Stimulated activated CD4-positive, alpha-beta T cell treated with anti-CD3 and anti-CD28 coated beads, Interleukin-12 subunit alpha, Interleukin-12 subunit beta, amount 100 ng/mL, for 48 hours (primary cell): ENCODE measurements around the gene ANXA6.

Experiments
- DNase-seq, 3 donors: peaks; one replicate each; pipeline ENCODE4 v3.0.0-alpha.2; 2020; ENCODE audit warnings: low read depth in 2 of 3, low spot score in 1 of 3

ANXA6 gene

GRCh38 chr5:151130922-151131891 lies 26.4 kb downstream of the ANXA6 start:
- DNase-seq = no peak

- DNase-seq = no peak
These were observed 27.2 kb downstream of the ANXA6 start for GRCh38 chr5:151130235-151130921.

- DNase-seq = no peak
These were observed 28.8 kb downstream of the ANXA6 start for GRCh38 chr5:151128817-151129216.

GRCh38 chr5:151127926-151128325 lies 29.7 kb downstream of the ANXA6 start:
- no peak for DNase-seq

GRCh38 chr5:151126199-151126645 lies 31.4 kb downstream of the ANXA6 start:
- DNase-seq = peak in 2 of 3 donors; percentile 40 to 54

- DNase-seq = no peak
These were observed 32.2 kb downstream of the ANXA6 start for GRCh38 chr5:151125421-151125820.

GRCh38 chr5:151123897-151124751 lies 33.5 kb downstream of the ANXA6 start:
- peak in 1 of 3 donors; percentile 16 for DNase-seq

GRCh38 chr5:151122828-151123227 lies 34.8 kb downstream of the ANXA6 start:
- DNase-seq = no peak

- no peak for DNase-seq
These were observed 35.9 kb downstream of the ANXA6 start for GRCh38 chr5:151121665-151122064.

- no peak for DNase-seq
These were observed 36.5 kb downstream of the ANXA6 start for GRCh38 chr5:151121095-151121494.

GRCh38 chr5:151118913-151119575 lies 38.5 kb downstream of the ANXA6 start:
- DNase-seq = no peak

- peak; percentile 55 to 73 (median 62) for DNase-seq
These were observed 42.2 kb downstream of the ANXA6 start for GRCh38 chr5:151115272-151115905.

GRCh38 chr5:151113651-151114050 lies 43.9 kb downstream of the ANXA6 start:
- DNase-seq = no peak

GRCh38 chr5:151110992-151111391 lies 46.6 kb downstream of the ANXA6 start:
- no peak for DNase-seq

GRCh38 chr5:151110122-151110681 lies 47.4 kb downstream of the ANXA6 start:
- DNase-seq = no peak

- DNase-seq = no peak
These were observed 49.0 kb downstream of the ANXA6 start for GRCh38 chr5:151108566-151108965.

GRCh38 chr5:151107738-151108520 lies 49.6 kb downstream of the ANXA6 start:
- DNase-seq = no peak

- DNase-seq = no peak
These were observed 50.5 kb downstream of the ANXA6 start for GRCh38 chr5:151107084-151107483.

- DNase-seq = no peak
These were observed 51.1 kb downstream of the ANXA6 start for GRCh38 chr5:151106509-151106908.
